NOMO-1 treated with dmso at 0.1 percent for 144 hours (cell line): Measurements from ENCODE around the gene EIF4EBP3.

Source experiments
- DNase-seq: peaks from one replicate; lab custom pipeline; 2025; ENCODE audit not compliant: unreplicated experiment; lab: John Stamatoyannopoulos, UW

Gene EIF4EBP3

GRCh38 chr5:140556438-140556837 lies 9.0 kb downstream of the EIF4EBP3 start:
- no peak for DNase-seq

DNA sequence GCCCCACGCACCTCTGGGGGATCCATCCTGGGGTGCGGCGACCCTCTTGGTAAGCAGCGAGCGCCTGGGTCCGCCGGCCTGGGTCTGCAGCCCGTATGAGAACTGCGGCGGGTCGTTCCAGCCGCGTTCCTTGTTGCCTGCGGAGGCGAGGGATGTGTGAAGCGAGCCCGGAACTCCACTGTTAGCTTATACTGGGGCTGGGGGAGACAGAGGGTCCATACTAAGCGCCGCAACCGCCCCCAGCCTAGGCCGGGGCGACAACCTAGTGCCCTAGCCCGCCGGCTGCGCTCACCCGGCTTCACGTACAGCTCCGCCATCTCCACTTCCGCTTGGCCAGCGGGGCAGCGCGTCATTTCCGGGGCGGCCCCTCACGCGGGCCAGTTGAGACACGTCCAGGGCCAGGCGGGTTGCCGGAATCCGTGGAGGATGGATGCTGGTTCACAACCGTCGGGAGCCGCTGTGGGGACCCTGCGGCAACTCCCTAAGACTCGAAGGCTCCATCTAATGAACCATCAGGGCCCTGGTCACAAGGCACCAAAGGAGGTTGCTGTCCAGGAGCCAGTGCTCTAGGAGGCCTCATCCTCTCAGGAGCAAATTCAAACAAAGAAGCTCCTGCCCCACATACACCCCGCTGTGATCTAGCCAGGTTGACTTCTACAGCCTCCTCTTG lies 9.8 kb downstream of the EIF4EBP3 start, which contains the start of gene SRA1:
Gene SRA1, minus strand, starts transcription at position 338 of the 670 bp plus-strand sequence. Its CDS starts 21 bp downstream, at position 317.
- DNase-seq: peak; percentile 94

- no peak for DNase-seq
Measured at GRCh38 chr5:140557965-140558364, 10.5 kb downstream of the EIF4EBP3 start.

GRCh38 chr5:140558542-140558941 lies 11.1 kb downstream of the EIF4EBP3 start:
- no peak for DNase-seq

DNA sequence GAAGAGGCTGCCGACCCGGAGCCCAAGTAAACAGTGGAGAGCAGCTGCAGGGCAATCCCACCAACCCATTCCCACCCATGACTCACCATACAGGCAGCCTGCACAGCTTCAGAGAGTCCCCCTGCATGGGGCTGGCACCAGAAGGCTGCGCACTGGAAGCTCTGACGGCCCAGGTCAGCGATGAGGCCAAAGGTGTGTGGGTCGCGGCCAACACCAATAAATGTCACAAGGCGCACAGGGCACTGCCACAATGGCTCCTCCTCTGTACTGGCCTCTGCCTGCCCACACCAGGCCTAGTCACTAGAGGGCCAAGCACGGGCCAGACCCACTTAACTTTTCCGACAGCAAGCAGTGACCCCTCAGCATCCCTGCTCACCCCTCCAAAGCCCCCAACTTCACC lies 12.8 kb downstream of the EIF4EBP3 start:
- DNase-seq: no peak

GRCh38 chr5:140561753-140562523 lies 14.5 kb downstream of the EIF4EBP3 start:
- no peak for DNase-seq

GRCh38 chr5:140563596-140563995 lies 16.1 kb downstream of the EIF4EBP3 start:
- DNase-seq: no peak

GRCh38 chr5:140564196-140565023 lies 16.9 kb downstream of the EIF4EBP3 start, which contains the start of the genes APBB3 and SLC35A4:
TSS of gene APBB3 (minus strand) at chr5:140564598. CDS start at chr5:140564245, 353 bp downstream.
TSS of gene SLC35A4 (plus strand) at chr5:140564828. CDS start at chr5:140567170, 2,342 bp downstream.
- peak; percentile 98 for DNase-seq

DNA sequence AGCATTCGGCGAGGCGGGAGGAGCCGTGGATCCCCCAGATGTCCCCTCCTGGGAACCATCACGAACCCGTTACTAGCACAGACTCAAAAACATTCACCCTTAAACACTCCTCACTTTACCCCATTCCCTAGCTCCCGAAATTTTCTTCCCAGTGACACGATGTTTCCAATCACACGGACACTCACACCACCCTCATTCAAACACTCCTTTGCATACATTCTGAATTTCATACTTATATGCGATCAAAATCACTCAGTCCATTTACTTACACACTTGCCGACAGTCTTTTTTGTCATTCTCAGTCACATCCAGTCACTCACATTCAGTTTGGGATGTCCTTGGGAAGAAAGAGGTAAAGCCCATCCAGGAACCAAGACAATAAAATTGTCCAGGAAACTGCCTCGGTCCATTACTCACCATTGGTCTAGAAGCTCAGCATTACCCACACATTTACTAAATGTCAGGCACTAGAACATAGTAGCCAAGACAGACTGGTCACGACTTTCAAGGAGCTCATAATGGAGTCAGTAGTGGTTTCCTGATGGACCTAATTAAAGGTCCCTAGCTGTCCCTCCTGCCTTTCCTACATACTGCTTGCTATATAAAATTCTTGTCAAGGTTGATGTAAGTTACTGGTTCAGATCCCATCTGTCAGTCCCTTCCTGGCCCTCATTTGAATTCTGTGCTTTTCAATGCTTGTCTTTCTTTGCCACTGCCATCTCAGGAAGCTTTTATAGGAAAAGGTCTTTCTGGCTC lies 17.7 kb downstream of the EIF4EBP3 start:
- DNase-seq: no peak

GRCh38 chr5:140565780-140566095 lies 18.3 kb downstream of the EIF4EBP3 start:
- no peak for DNase-seq

- DNase-seq: no peak
Measured at GRCh38 chr5:140566665-140567064, 19.2 kb downstream of the EIF4EBP3 start.

DNA sequence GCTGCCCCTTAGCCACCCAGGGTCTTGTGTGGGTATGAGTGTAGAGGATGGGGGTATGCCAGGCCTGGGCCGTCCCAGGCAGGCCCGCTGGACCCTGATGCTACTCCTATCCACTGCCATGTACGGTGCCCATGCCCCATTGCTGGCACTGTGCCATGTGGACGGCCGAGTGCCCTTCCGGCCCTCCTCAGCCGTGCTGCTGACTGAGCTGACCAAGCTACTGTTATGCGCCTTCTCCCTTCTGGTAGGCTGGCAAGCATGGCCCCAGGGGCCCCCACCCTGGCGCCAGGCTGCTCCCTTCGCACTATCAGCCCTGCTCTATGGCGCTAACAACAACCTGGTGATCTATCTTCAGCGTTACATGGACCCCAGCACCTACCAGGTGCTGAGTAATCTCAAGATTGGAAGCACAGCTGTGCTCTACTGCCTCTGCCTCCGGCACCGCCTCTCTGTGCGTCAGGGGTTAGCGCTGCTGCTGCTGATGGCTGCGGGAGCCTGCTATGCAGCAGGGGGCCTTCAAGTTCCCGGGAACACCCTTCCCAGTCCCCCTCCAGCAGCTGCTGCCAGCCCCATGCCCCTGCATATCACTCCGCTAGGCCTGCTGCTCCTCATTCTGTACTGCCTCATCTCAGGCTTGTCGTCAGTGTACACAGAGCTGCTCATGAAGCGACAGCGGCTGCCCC lies 19.8 kb downstream of the EIF4EBP3 start:
- no peak for DNase-seq

DNA sequence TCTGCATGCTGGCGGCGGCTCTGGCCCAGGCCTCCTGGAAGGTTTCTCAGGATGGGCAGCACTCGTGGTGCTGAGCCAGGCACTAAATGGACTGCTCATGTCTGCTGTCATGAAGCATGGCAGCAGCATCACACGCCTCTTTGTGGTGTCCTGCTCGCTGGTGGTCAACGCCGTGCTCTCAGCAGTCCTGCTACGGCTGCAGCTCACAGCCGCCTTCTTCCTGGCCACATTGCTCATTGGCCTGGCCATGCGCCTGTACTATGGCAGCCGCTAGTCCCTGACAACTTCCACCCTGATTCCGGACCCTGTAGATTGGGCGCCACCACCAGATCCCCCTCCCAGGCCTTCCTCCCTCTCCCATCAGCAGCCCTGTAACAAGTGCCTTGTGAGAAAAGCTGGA lies 20.4 kb downstream of the EIF4EBP3 start:
- DNase-seq: no peak

DNA sequence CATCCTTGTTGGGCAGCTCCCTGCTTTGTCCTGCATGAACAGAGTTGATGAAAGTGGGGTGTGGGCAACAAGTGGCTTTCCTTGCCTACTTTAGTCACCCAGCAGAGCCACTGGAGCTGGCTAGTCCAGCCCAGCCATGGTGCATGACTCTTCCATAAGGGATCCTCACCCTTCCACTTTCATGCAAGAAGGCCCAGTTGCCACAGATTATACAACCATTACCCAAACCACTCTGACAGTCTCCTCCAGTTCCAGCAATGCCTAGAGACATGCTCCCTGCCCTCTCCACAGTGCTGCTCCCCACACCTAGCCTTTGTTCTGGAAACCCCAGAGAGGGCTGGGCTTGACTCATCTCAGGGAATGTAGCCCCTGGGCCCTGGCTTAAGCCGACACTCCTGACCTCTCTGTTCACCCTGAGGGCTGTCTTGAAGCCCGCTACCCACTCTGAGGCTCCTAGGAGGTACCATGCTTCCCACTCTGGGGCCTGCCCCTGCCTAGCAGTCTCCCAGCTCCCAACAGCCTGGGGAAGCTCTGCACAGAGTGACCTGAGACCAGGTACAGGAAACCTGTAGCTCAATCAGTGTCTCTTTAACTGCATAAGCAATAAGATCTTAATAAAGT lies 21.1 kb downstream of the EIF4EBP3 start:
- no peak for DNase-seq

DNA sequence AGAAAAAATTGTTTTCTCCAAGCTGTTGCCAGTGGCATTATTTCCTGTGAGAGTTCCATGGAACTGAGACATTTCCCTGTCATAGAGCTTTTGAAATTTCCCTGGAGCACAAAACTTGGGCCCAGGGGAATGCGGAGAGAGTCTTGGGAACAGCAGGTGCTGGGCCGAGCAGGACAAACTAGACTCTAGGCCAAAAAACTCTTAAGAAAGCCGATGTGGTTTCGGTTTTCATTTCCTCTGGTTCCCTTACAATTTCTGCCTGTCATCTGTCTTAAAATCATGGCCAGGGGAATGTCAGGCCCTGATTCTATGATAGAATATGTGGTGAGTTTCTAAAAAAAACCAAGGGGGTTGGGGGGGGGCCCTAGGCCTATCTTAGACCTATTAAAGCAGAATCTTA lies 21.7 kb downstream of the EIF4EBP3 start:
- no peak for DNase-seq

DNA sequence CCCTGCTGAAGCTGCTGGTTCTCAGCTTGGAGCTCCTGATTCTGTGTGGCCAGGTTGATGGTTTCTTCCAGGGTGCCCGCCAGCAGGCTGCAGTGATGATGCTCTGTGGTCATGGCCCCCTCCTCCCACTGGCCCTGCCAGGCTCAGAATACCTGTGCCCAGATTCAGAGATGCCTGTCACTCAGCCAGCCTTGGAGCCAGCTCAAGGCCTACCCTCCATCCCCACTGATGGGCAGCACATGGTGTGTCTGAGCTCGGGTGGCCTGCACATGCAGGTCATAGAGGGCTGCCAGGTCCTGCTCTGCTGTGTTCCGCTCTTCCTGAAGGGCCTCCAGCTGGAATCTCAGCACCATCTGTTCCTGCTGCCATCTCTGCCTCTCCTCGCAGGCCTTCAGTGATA lies 22.6 kb downstream of the EIF4EBP3 start:
- no peak for DNase-seq

DNA sequence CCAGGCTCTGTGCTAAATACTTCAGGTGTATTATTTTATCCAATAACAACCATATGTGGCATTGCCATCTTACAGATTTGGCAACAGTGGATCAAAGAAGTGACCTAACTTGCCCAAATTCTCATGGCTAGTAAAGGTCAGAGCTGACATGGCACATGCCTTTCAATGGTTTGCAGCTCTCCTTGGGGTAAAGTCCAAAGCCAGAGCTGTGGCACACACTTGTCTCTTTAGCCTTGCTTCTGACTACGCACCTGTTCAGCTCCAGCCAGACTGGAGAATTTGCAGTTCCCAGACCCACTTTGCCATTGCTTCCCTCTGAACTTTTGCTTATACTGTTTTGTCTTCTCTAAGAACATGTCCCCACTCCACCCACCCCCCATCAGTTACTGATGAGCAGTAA lies 23.0 kb downstream of the EIF4EBP3 start:
- DNase-seq: no peak

- DNase-seq: no peak
Measured at GRCh38 chr5:140571105-140571504, 23.6 kb downstream of the EIF4EBP3 start.

DNA sequence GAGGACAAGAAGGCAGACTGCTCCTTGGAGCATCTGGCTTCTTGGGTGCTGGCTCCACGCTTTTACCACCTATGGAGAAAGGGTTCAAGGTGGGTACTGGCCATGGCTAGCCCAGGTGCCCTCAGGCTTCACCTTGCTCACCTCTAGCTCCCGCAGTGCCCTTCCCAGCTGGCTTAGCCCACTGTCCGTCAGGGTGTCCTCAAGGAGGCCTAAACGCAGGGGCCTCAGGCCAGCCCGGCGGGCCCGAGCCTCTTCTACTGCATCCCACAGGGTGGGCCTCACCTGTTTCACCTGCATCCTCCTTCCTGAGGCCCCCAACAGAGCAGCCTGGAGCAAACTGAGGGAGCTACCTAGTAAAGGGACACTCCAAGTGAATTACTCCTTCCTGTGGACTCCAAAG lies 26.2 kb downstream of the EIF4EBP3 start:
- DNase-seq: no peak

DNA sequence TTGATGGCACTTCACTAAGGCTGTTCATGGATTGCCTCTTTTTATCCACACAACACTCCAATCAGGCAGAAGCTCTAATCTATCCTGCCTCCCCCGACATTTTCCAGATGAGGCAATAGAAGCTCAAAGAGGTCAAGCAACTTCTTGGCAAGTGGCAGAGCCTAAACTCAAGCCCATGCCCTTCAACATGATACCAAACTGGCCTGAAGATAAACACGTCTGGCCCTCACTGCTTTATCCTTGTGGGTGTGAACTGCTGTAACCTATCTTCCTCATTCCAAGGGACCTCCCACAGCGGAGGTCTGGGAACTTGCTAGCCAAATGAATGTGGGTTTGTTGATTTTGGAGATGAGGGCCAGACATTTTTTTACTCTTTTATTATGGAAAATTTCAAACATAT lies 26.7 kb downstream of the EIF4EBP3 start:
- DNase-seq: no peak
